ENCODE measurements around the gene CTNNA3. TPM values are rescaled to one million over a fixed set of nuclear protein-coding genes. Genes with fewer than 3 reads are reported as not detected.

The CTNNA3 gene
- total RNA-seq, 6 donors from 2014 or later, result 0.20 to 2.0 TPM; not detected in 4

- Histone ChIP-seq H3K36me3 (no peaks in the 10 kb centered on the region), H3K27me3 (no peaks in the 10 kb centered on the region), H3K4me3 (no peak overlapping the region), H3K27ac (no peak overlapping the region), H3K9me3 (peaks cover 0 to 3% (median 0%) of the 10 kb centered on the region in 4 donors), H3K4me1 (no peaks in the 10 kb centered on the region)
- DNase-seq (no peak), ATAC-seq (ENCODE audit: low FRiP score in 2 of 2) (no peak)
- WGBS, 2 donors, result 83 to 94% methylated on average over 5 of the region's 5 CpGs
- no peak for TF ChIP-seq EP300 (IDR thresholded peaks at IDR 0.05)
- TF ChIP-seq POLR2A (IDR thresholded peaks at IDR 0.05), result no peak
- no peak for TF ChIP-seq CTCF (IDR thresholded peaks at IDR 0.05)
- TF ChIP-seq POLR2AphosphoS5 (IDR thresholded peaks at IDR 0.05), result no peak
Measured at GRCh38 chr10:66162560-66163143, 1533.3 kb downstream of the CTNNA3 start.

- 67 to 70% methylated on average over 2 of the region's 2 CpGs for WGBS, 2 donors
- H3K4me3 ChIP-seq, result no peak overlapping the region
- no peaks in the 10 kb centered on the region for H3K9me3 ChIP-seq
- no peaks in the 10 kb centered on the region for H3K4me1 ChIP-seq
- no peaks in the 10 kb centered on the region for H3K27me3 ChIP-seq
- DNase-seq (no peak), ATAC-seq (ENCODE audit: low FRiP score in 2 of 2) (no peak)
- H3K27ac ChIP-seq, result no peak overlapping the region
- TF ChIP-seq EP300 (IDR thresholded peaks at IDR 0.05) (no peak), POLR2A (IDR thresholded peaks at IDR 0.05) (no peak), POLR2AphosphoS5 (IDR thresholded peaks at IDR 0.05) (no peak), CTCF (IDR thresholded peaks at IDR 0.05) (no peak)
- H3K36me3 ChIP-seq, result no peaks in the 10 kb centered on the region
Measured at GRCh38 chr10:66151346-66151745, 1544.6 kb downstream of the CTNNA3 start.

GRCh38 chr10:66148312-66148711 lies 1547.7 kb downstream of the CTNNA3 start:
- H3K27me3 ChIP-seq, result no peaks in the 10 kb centered on the region
- no peak for ATAC-seq (ENCODE audit: low FRiP score in 2 of 2)
- no peak overlapping the region for H3K27ac ChIP-seq
- H3K4me3 ChIP-seq, result no peak overlapping the region
- H3K9me3 ChIP-seq, result no peaks in the 10 kb centered on the region
- no peak for DNase-seq
- WGBS, 2 donors, result 69 to 72% methylated on average over 3 of the region's 3 CpGs
- no peak for TF ChIP-seq POLR2A (IDR thresholded peaks at IDR 0.05)
- TF ChIP-seq CTCF (IDR thresholded peaks at IDR 0.05), result no peak
- TF ChIP-seq POLR2AphosphoS5 (IDR thresholded peaks at IDR 0.05), result no peak
- no peak for TF ChIP-seq EP300 (IDR thresholded peaks at IDR 0.05)
- H3K36me3 ChIP-seq, result no peaks in the 10 kb centered on the region
- no peaks in the 10 kb centered on the region for H3K4me1 ChIP-seq

- 70 to 72% methylated on average over 2 of the region's 2 CpGs for WGBS, 2 donors
- Histone ChIP-seq H3K27ac (no peak overlapping the region), H3K36me3 (no peaks in the 10 kb centered on the region), H3K4me3 (no peak overlapping the region), H3K9me3 (no peaks in the 10 kb centered on the region), H3K4me1 (no peaks in the 10 kb centered on the region), H3K27me3 (no peaks in the 10 kb centered on the region)
- TF ChIP-seq POLR2A (IDR thresholded peaks at IDR 0.05) (no peak), EP300 (IDR thresholded peaks at IDR 0.05) (no peak), POLR2AphosphoS5 (IDR thresholded peaks at IDR 0.05) (no peak), CTCF (IDR thresholded peaks at IDR 0.05) (no peak)
- no peak for ATAC-seq (ENCODE audit: low FRiP score in 2 of 2)
- DNase-seq, result no peak
Measured at GRCh38 chr10:66144016-66144415, 1552.0 kb downstream of the CTNNA3 start.

- DNase-seq, result no peak
Measured at GRCh38 chr10:66102756-66103155, 1593.2 kb downstream of the CTNNA3 start.

More at GRCh38 chr10:66102756-66103155, 1593.2 kb downstream of the CTNNA3 start:
- Histone ChIP-seq H3K27ac (no peak overlapping the region), H3K4me1 (no peaks in the 10 kb centered on the region), H3K27me3 (no peaks in the 10 kb centered on the region), H3K4me3 (no peak overlapping the region), H3K9me3 (no peaks in the 10 kb centered on the region), H3K36me3 (no peaks in the 10 kb centered on the region)
- WGBS, 2 donors, result 67 to 84% methylated on average over 3 of the region's 3 CpGs
- TF ChIP-seq POLR2A (IDR thresholded peaks at IDR 0.05) (no peak), EP300 (IDR thresholded peaks at IDR 0.05) (no peak), CTCF (IDR thresholded peaks at IDR 0.05) (no peak), POLR2AphosphoS5 (IDR thresholded peaks at IDR 0.05) (no peak)
- no peak for ATAC-seq (ENCODE audit: low FRiP score in 2 of 2)

All from upper lobe of left lung (tissue), 6 donors.